GM12878 (cell line): ENCODE measurements around the gene SUZ12. TPM values are rescaled to one million over a fixed set of nuclear protein-coding genes. Genes with fewer than 3 reads are reported as not detected.

Experiments used
- ATAC-seq: fragments of 200-7000 bp; cut with Tn5 transposase; 3 replicates; pipeline ENCODE4 v1.9.1; 2020; ENCODE audit warnings: mild to moderate bottlenecking, moderate library complexity
- BruUV-seq: library from RNA; stranded (reverse); fragments of 400-500 nt; replicated peaks from 2 replicates; lab custom pipeline; 2021; lab: Mats Ljungman, UMichigan
- CTCF ChIA-PET: fragments of 300-600 bp; sonication (Branson Sonifier 250); formaldehyde crosslinking; extraction: SDS; loops from one replicate; lab custom pipeline; 2021; ENCODE audit warnings: inconsistent platforms; lab: Yijun Ruan, JAX
- POLR2A ChIA-PET: fragments of 350-600 bp; formaldehyde crosslinking; extraction: SDS; loops from one replicate; lab custom pipeline; 2021; ENCODE audit warnings: inconsistent platforms; lab: Charles Lee
- RAD21 ChIA-PET: fragments of 300-600 bp; sonication (Branson Sonifier 250); formaldehyde crosslinking; loops from one replicate; lab custom pipeline; 2023; ENCODE audit warnings: antibody characterized with exemption; ENCODE audit not compliant: unreplicated experiment; lab: Charles Lee
- SMC1A ChIA-PET: fragments of 300-600 bp; sonication (Branson Sonifier 250); formaldehyde crosslinking; loops from one replicate; lab custom pipeline; 2023; ENCODE audit not compliant: unreplicated experiment, uncharacterized antibody; lab: Charles Lee
- DNase-seq: peaks from one replicate; pipeline ENCODE4 v3.0.0-alpha.2; 2011; ENCODE audit warnings: low read depth, low spot score
- FAIRE-seq: peaks from 3 replicates; lab custom pipeline; 2011; peaks lifted over from hg19 to GRCh38; lab: Jason Lieb, UNC
- H2AFZ ChIP-seq: 2 replicates; pipeline ENCODE4 v1.6.0; 2011; ENCODE audit warnings: low read depth, low read length, control low read depth; ENCODE audit not compliant: control insufficient read depth
- H3K27ac ChIP-seq: 2 replicates; pipeline ENCODE4 v1.5.1; 2011; ENCODE audit warnings: control low read depth; ENCODE audit not compliant: control insufficient read depth, insufficient read depth
- H3K27me3 ChIP-seq, 2 experiments: replicated peaks in 1 of 2; 2 replicates each; pipeline versions ENCODE4 v1.6.0 to v1.6.1; 2011; ENCODE audit warnings: low read length in 1 of 2; ENCODE audit not compliant: control insufficient read depth in 2 of 2, insufficient read depth in 2 of 2
- H3K36me3 ChIP-seq, 2 experiments: 2 replicates each; pipeline ENCODE4 v1.5.1; 2011; ENCODE audit warnings: low read length in 1 of 2; ENCODE audit not compliant: control insufficient read depth in 2 of 2, insufficient read depth in 2 of 2
- H3K4me1 ChIP-seq: 2 replicates; pipeline ENCODE4 v1.6.1; 2011; ENCODE audit warnings: mild to moderate bottlenecking, low read length, moderate library complexity, mixed read lengths; ENCODE audit not compliant: control insufficient read depth, insufficient read depth
- H3K4me2 ChIP-seq: 2 replicates; pipeline ENCODE4 v1.6.0; 2011; ENCODE audit warnings: control low read depth; ENCODE audit not compliant: control insufficient read depth, insufficient read depth
- H3K4me3 ChIP-seq: fragments of 200-600 bp; sonication (generic); 2 replicates; pipeline ENCODE4 v1.5.1; 2016
- H3K79me2 ChIP-seq: 2 replicates; pipeline ENCODE4 v1.6.0; 2011; ENCODE audit warnings: low read length; ENCODE audit not compliant: control insufficient read depth, insufficient read depth
- H3K9ac ChIP-seq: 2 replicates; pipeline ENCODE4 v1.8.0; 2011; ENCODE audit warnings: low read length, control low read depth, mixed read lengths; ENCODE audit not compliant: control insufficient read depth, insufficient read depth
- H3K9me3 ChIP-seq: replicated peaks from 3 replicates; pipeline ENCODE4 v1.5.1; 2011; ENCODE audit warnings: mild to moderate bottlenecking, low read length; ENCODE audit not compliant: control insufficient read depth, insufficient read depth
- H4K20me1 ChIP-seq: 2 replicates; pipeline ENCODE4 v1.6.0; 2011; ENCODE audit not compliant: control insufficient read depth, insufficient read depth
- HDAC6 ChIP-seq: fragments of 200-600 bp; sonication (generic); IDR thresholded peaks from one replicate; pipeline ENCODE4 v1.8.0; 2017; ENCODE audit warnings: antibody characterized with exemption; ENCODE audit not compliant: unreplicated experiment
- PML ChIP-seq: IDR thresholded peaks from 2 replicates; pipeline ENCODE4 v1.6.1; 2012; ENCODE audit warnings: low read length, inconsistent platforms
- RELA ChIP-seq: fragments of 450-650 bp; IDR thresholded peaks from 2 replicates; pipeline ENCODE4 v1.8.0; 2014; ENCODE audit warnings: borderline replicate concordance; ENCODE audit not compliant: partially characterized antibody
- ZNF207 ChIP-seq: fragments of 450-650 bp; IDR thresholded peaks from 2 replicates; pipeline ENCODE4 v1.6.1; 2014; ENCODE audit warnings: antibody characterized with exemption, mild to moderate bottlenecking, borderline replicate concordance
- WGBS: methylation state at CpG from one replicate; pipeline ENCODE4 v1.1.6; 2016; ENCODE audit warnings: low lambda C conversion rate; ENCODE audit not compliant: insufficient replicate concordance, insufficient coverage; ENCODE audit errors: missing lambda C conversion rate; 5-methylcytosine and 5-hydroxymethylcytosine counted together
- in situ Hi-C: fragments of 300-500 bp; cut with MboI; formaldehyde crosslinking; loops from 9 replicates; pipeline ENCODE4 v1.14.3; 2018; ENCODE audit warnings: mixed read lengths
- intact Hi-C: fragments of 100-400 bp; cut with micrococcal nuclease; formaldehyde crosslinking; loops from one replicate; pipeline ENCODE4 v1.14.2; 2022; ENCODE audit not compliant: unreplicated experiment
- polyA plus RNA-seq, 11 experiments: library from polyadenylated mRNA; depleted of rRNA in 4 of 11; unstranded in 6 of 11; stranded (reverse) in 5 of 11; fragments of >200 nt; fragmentation: Nextera tagmentation in 4 of 11; fragmentation: Illumina TruSeq in 1 of 11; extraction: Ambion mirVana in 4 of 11; extraction: Trizol in 1 of 11; gene quantifications; 1 replicate in 1 of 11; 2 replicates in 10 of 11; pipeline versions ENCODE4 v1.2.1 to v1.2.3, GENCODE V29; 2011 to 2016; ENCODE audit warnings: inconsistent platforms in 2 of 11, missing spikeins in 2 of 11, low read depth in 1 of 11
- total RNA-seq, 4 experiments: library from RNA; depleted of rRNA in 3 of 4; stranded (reverse); fragments of >200 nt in 3 of 4; fragmentation: Illumina TruSeq in 1 of 4; extraction: Trizol in 1 of 4; gene quantifications; 2 replicates each; pipeline versions ENCODE4 v1.2.1 to v1.2.3, GENCODE V29; 2013 to 2021
- TF ChIP-seq, protein P1 (sequence below): fragments of 150-350 bp; IDR thresholded peaks from 2 replicates; pipeline ENCODE4 v1.6.1; 2014; ENCODE audit warnings: mild to moderate bottlenecking, low read depth, low read length

Gene SUZ12
- total and polyA plus RNA-seq, 10 of the 15 experiments (the other 5 are each of a cell fraction or from before 2014, with no cell fraction given), result 19.2 to 69.2 (median 34.5) TPM

DNA sequence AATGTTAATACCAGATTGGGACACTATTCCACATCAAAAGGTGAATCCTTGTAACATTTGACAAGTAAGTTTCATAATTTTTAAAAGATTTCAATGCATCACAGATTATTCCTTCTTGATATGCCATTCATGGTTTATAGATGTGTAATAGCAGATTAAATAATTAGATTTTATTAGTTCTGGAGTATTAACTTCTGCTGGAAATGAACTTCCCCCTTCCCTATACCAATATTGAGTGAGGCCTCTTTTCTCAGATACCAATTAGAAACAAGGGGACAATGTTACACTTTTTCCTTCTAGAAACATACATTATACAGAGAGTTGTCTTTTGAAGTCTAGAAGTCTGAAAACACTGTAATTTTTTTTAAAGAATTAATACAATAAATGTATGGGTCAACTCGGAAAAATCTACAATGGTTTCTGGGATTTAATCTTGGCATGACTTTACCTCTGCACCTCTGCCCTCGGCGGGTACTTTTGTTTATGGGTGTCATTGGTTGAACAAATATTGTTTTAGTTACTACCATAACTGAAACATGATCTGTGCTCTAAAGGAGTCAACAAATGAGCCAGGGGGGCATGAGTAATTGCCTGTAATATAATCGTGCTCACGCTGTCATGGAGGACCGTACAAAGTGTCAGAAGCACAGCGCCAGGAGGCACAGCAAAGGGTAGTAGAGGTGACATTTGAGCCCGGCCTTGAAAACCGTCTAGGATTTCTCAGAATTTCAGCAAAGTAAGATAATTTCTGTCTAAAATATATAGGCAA lies 78.6 kb downstream of the SUZ12 start:
- 92% methylated on average over 9 of the region's 9 CpGs for WGBS
- no peaks in the 10 kb centered on the region; a peak in 2 of 4 replicates for H3K36me3 ChIP-seq
- H3K27me3 ChIP-seq, result no peaks in the 10 kb centered on the region
- no peak overlapping the region for H3K27ac ChIP-seq
- H3K4me2 ChIP-seq, result no peak overlapping the region
- ATAC-seq (no peak), DNase-seq (no peak), FAIRE-seq (no peak)
- BruUV-seq, result no TSS peak
- intact Hi-C loops (no loop called here), in situ Hi-C loops (no loop called here)
- TF ChIP-seq, protein P1, sequence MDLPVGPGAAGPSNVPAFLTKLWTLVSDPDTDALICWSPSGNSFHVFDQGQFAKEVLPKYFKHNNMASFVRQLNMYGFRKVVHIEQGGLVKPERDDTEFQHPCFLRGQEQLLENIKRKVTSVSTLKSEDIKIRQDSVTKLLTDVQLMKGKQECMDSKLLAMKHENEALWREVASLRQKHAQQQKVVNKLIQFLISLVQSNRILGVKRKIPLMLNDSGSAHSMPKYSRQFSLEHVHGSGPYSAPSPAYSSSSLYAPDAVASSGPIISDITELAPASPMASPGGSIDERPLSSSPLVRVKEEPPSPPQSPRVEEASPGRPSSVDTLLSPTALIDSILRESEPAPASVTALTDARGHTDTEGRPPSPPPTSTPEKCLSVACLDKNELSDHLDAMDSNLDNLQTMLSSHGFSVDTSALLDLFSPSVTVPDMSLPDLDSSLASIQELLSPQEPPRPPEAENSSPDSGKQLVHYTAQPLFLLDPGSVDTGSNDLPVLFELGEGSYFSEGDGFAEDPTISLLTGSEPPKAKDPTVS, result no peak
- no peak for TF ChIP-seq ZNF207
- no peaks in the 10 kb centered on the region for H4K20me1 ChIP-seq
- ChIA-PET POLR2A (no interaction called here), RAD21 (no interaction called here), CTCF (interaction anchor here (1.2 kb wide), 1 partner anchor 123 kb away, joined by 5 read pairs; no protein-coding TSS in a partner anchor), SMC1A (no interaction called here)
- H3K79me2 ChIP-seq, result peaks cover 3% of the 10 kb centered on the region
- no peaks in the 10 kb centered on the region for H3K9me3 ChIP-seq
- no peak overlapping the region for H2AFZ ChIP-seq
- no peak overlapping the region for H3K9ac ChIP-seq
- no peak overlapping the region for H3K4me3 ChIP-seq
- no peaks in the 10 kb centered on the region; the same call in 1 of the 2 replicates for H3K4me1 ChIP-seq

DNA sequence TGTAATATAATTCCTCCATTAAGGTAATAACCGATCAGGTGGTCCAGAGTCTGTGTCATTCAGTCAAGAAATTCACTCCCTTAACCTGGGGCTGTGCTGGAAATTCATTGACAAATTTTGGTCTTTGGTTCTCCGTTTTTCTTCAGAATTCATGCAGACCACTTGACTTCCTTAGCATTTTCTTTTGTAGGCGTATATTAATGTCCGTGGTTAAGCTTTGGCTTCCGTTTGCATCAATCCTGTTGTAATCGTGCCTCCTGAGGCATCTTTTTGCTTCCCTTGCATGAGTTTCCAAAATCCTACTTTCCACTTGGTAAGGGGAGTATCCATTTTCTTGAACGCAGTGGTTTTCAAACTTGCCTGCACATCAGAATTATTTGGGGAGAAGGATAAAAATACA lies 79.4 kb downstream of the SUZ12 start:
- RAD21 ChIA-PET, result no interaction called here
- POLR2A ChIA-PET, result no interaction called here
- no TSS peak for BruUV-seq
- 54% methylated on average over 7 of the region's 7 CpGs for WGBS
- CTCF ChIA-PET, result no interaction called here
- Histone ChIP-seq H3K9me3 (no peaks in the 10 kb centered on the region), H3K27me3 (no peaks in the 10 kb centered on the region), H3K4me2 (no peak overlapping the region), H3K36me3 (no peaks in the 10 kb centered on the region; a peak in 2 of 4 replicates), H3K27ac (no peak overlapping the region), H3K4me1 (no peaks in the 10 kb centered on the region; the same call in 1 of the 2 replicates), H4K20me1 (no peaks in the 10 kb centered on the region), H3K79me2 (peaks cover 1% of the 10 kb centered on the region), H3K9ac (no peak overlapping the region), H2AFZ (no peak overlapping the region), H3K4me3 (no peak overlapping the region)
- DNase-seq (no peak), FAIRE-seq (no peak), ATAC-seq (no peak)
- in situ Hi-C loops, result no loop called here
- SMC1A ChIA-PET, result interaction anchor here (2.6 kb wide), 1 partner anchor 8 kb away, joined by 8 read pairs; no protein-coding TSS in a partner anchor
- TF ChIP-seq, protein P1, result no peak
- TF ChIP-seq PML (no peak), HDAC6 (no peak), RELA (no peak)
- intact Hi-C loops, result no loop called here
